ENCODE results near the gene DUSP9. TPM values are rescaled to one million over a fixed set of nuclear protein-coding genes. Genes with fewer than 3 reads are reported as not detected.
"Not testable (repeated sequence)": the region's sequence is repeated elsewhere in the genome, so short reads cannot be mapped to it uniquely, and the experiment has no call there.

Gene DUSP9
- total and polyA plus RNA-seq, 2 donors = 0.63 to 1.2 TPM

DNA sequence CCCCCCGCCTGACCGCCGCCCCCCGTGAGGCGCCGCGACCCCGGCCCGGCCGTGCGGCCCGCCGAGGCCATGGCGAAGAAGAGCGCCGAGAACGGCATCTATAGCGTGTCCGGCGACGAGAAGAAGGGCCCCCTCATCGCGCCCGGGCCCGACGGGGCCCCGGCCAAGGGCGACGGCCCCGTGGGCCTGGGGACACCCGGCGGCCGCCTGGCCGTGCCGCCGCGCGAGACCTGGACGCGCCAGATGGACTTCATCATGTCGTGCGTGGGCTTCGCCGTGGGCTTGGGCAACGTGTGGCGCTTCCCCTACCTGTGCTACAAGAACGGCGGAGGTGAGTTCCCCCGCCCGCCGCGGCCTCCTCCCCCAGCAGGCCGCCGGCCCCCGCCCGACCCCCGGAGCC lies 41.5 kb downstream of the DUSP9 start:
- peak overlapping the region; percentile 58 for H3K4me3 ChIP-seq (ENCODE audit: low read depth, low read length)
- DNase-seq (ENCODE audit: extremely low spot score) = no peak
- H3K27ac ChIP-seq (ENCODE audit: low read depth) = no peak overlapping the region
- WGBS = under 1% methylated on average over 53 of the region's 57 CpGs
- H3K4me1 ChIP-seq (ENCODE audit: insufficient read depth) = no peaks in the 10 kb centered on the region
- H3K36me3 ChIP-seq (ENCODE audit: insufficient read depth) = no peaks in the 10 kb centered on the region

DNA sequence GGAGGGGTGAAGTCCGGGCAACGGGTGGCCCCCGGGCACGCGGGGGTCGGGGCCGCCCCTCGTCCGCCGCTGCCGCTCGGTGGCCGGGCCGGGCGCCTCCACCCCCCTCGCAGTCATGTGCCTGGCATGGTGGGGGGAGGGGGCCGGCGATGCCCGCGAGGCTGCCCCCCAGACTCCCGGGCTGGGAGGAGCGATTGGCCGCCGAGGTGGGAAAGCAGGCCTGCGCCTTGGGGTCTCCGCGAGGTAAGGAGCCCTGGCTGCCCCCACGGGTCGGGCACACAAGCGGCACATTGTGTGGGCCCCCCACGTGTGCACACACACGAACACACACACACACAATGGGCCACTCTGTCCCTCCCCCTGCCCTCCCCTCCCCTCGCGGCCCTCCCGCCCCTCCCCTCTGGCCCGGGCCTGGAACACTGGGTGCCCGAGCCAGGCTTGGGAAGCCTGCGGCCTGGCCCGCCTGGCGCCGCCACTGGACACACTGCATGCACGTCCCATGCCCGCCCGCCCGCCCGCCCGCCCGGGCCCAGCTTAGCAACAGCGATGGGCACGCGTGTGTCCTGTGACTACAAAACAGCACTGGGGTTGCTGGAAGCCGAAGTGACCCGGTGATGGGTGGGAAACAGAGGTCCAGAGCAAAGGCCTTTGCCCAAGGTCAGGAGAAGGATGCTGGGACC lies 42.0 kb downstream of the DUSP9 start:
- 16% methylated on average over 52 of the region's 53 CpGs for whole genome bisulfite sequencing
- Histone ChIP-seq H3K4me1 (ENCODE audit: insufficient read depth) (no peaks in the 10 kb centered on the region), H3K36me3 (ENCODE audit: insufficient read depth) (no peaks in the 10 kb centered on the region), H3K4me3 (ENCODE audit: low read depth, low read length) (peak overlapping the region; percentile 58), H3K27ac (ENCODE audit: low read depth) (no peak overlapping the region)
- no peak for DNase-seq (ENCODE audit: extremely low spot score)

DNA sequence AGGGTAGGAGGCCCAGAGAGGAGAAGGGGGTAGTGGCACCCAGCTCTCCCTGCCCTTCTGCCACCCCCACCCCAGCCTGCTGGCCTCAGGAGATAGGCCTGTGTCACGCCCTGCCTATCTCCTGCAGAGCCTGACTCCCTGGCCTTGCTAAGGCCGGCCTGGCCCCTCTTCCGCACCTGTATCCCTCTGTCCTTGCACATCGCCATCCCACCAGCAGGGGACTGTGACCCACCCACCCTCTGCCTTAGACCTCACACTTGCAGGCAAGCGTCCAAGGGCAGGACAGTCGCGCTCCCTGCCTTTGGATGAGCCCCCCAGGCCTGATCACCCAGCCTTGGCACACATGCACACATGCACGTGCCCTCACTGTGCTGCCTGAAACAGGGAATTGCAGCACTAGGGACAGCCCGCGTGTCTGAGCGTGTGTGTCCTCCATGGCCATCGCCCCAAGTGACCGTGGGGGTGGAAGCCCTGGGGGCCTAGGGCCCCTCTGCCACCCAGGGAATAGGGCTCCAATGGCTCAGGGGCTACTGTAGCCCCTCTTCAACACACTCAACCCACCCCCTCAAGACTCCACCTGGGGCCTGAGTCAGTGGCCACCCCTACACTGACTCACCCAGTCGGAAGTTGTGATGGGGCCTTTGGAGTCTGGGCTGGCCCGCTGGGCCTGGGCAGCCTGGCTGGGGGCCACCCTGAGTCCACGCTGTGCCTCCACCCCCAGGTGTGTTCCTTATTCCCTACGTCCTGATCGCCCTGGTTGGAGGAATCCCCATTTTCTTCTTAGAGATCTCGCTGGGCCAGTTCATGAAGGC lies 42.9 kb downstream of the DUSP9 start:
- Histone ChIP-seq H3K27ac (ENCODE audit: low read depth) (no peak overlapping the region), H3K36me3 (ENCODE audit: insufficient read depth) (no peaks in the 10 kb centered on the region), H3K4me3 (ENCODE audit: low read depth, low read length) (no peak overlapping the region), H3K4me1 (ENCODE audit: insufficient read depth) (no peaks in the 10 kb centered on the region)
- no peak for DNase-seq (ENCODE audit: extremely low spot score)
- WGBS = 75% methylated on average over 19 of the region's 19 CpGs

DNA sequence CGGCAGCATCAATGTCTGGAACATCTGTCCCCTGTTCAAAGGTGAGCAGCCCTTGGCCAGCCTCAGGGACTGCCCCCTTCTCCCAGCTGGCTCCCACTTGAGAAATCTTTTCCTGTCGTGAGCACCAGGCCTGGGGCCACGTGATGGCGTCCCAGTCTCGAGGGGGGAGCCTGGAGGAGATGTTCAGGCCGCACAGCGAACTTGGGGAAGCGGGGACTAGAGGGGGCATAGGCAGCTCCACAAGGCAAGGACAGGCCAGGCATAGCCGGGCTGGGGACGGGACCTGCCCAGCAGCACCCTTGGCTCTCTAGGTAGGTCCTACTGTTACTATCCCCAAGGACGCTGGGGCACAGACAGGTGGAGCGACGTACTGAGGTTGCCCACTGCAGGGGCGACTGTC lies 43.5 kb downstream of the DUSP9 start:
- 90% methylated on average over 14 of the region's 14 CpGs for WGBS
- Histone ChIP-seq H3K27ac (ENCODE audit: low read depth) (no peak overlapping the region), H3K4me3 (ENCODE audit: low read depth, low read length) (no peak overlapping the region), H3K36me3 (ENCODE audit: insufficient read depth) (no peaks in the 10 kb centered on the region), H3K4me1 (ENCODE audit: insufficient read depth) (no peaks in the 10 kb centered on the region)
- no peak for DNase-seq (ENCODE audit: extremely low spot score)

- not testable (repeated sequence) for DNase-seq (ENCODE audit: extremely low spot score); H3K27ac ChIP-seq (ENCODE audit: low read depth)
- 84% methylated on average over 21 of the region's 21 CpGs for WGBS
Observed at GRCh38 chrX:153691032-153691827, 44.2 kb downstream of the DUSP9 start.

GRCh38 chrX:153692003-153692402 lies 45.0 kb downstream of the DUSP9 start:
- H3K27ac ChIP-seq (ENCODE audit: low read depth) = no peak overlapping the region

More at GRCh38 chrX:153691032-153691827, 44.2 kb downstream of the DUSP9 start:
- H3K4me1 ChIP-seq (ENCODE audit: insufficient read depth); H3K36me3 ChIP-seq (ENCODE audit: insufficient read depth); H3K4me3 ChIP-seq (ENCODE audit: low read depth, low read length): not testable (repeated sequence)

GRCh38 chrX:153692611-153693156 lies 45.7 kb downstream of the DUSP9 start:
- H3K36me3 ChIP-seq (ENCODE audit: insufficient read depth) = no peaks in the 10 kb centered on the region
- WGBS = 75% methylated on average over 24 of the region's 24 CpGs
- H3K4me3 ChIP-seq (ENCODE audit: low read depth, low read length) = no peak overlapping the region
- no peaks in the 10 kb centered on the region for H3K4me1 ChIP-seq (ENCODE audit: insufficient read depth)
- no peak for DNase-seq (ENCODE audit: extremely low spot score)
- no peak overlapping the region for H3K27ac ChIP-seq (ENCODE audit: low read depth)

More at GRCh38 chrX:153692003-153692402, 45.0 kb downstream of the DUSP9 start:
- Histone ChIP-seq H3K4me1 (ENCODE audit: insufficient read depth) (no peaks in the 10 kb centered on the region), H3K4me3 (ENCODE audit: low read depth, low read length) (no peak overlapping the region), H3K36me3 (ENCODE audit: insufficient read depth) (no peaks in the 10 kb centered on the region)
- WGBS = 88% methylated on average over 4 of the region's 4 CpGs
- DNase-seq (ENCODE audit: extremely low spot score) = no peak

- no peaks in the 10 kb centered on the region for H3K4me1 ChIP-seq (ENCODE audit: insufficient read depth)
- no peak overlapping the region for H3K4me3 ChIP-seq (ENCODE audit: low read depth, low read length)
- no peak overlapping the region for H3K27ac ChIP-seq (ENCODE audit: low read depth)
- no peaks in the 10 kb centered on the region for H3K36me3 ChIP-seq (ENCODE audit: insufficient read depth)
- WGBS = 75% methylated on average over 31 of the region's 31 CpGs
- no peak for DNase-seq (ENCODE audit: extremely low spot score)
Observed at GRCh38 chrX:153693216-153694086, 46.4 kb downstream of the DUSP9 start.

DNA sequence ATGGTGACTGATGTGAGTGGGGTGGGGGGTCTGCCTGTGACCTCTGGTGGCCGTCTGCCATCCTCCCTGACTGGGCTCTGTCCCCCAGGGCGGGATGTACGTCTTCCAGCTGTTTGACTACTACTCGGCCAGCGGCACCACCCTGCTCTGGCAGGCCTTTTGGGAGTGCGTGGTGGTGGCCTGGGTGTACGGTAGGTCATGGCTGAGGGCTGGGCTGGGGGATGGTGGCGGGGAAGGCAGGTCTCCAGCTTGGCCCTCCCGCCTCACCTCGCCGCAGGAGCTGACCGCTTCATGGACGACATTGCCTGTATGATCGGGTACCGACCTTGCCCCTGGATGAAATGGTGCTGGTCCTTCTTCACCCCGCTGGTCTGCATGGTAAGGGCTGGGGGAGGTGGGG lies 47.3 kb downstream of the DUSP9 start:
- H3K4me3 ChIP-seq (ENCODE audit: low read depth, low read length); H3K36me3 ChIP-seq (ENCODE audit: insufficient read depth); H3K27ac ChIP-seq (ENCODE audit: low read depth); DNase-seq (ENCODE audit: extremely low spot score); H3K4me1 ChIP-seq (ENCODE audit: insufficient read depth): not testable (repeated sequence)
- 82% methylated on average over 16 of the region's 16 CpGs for WGBS

GRCh38 chrX:153694687-153695270 lies 47.8 kb downstream of the DUSP9 start:
- no peaks in the 10 kb centered on the region for H3K36me3 ChIP-seq (ENCODE audit: insufficient read depth)
- H3K4me3 ChIP-seq (ENCODE audit: low read depth, low read length) = no peak overlapping the region
- 77% methylated on average over 23 of the region's 23 CpGs for WGBS
- no peak overlapping the region for H3K27ac ChIP-seq (ENCODE audit: low read depth)
- no peaks in the 10 kb centered on the region for H3K4me1 ChIP-seq (ENCODE audit: insufficient read depth)
- DNase-seq (ENCODE audit: extremely low spot score) = no peak

DNA sequence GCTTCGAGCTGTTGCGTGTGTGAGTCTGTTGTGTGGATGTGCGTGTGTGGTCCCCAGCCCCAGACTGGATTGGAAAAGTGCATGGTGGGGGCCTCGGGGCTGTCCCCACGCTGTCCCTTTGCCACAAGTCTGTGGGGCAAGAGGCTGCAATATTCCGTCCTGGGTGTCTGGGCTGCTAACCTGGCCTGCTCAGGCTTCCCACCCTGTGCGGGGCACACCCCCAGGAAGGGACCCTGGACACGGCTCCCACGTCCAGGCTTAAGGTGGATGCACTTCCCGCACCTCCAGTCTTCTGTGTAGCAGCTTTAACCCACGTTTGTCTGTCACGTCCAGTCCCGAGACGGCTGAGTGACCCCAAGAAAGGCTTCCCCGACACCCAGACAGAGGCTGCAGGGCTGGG lies 49.1 kb downstream of the DUSP9 start:
- no peak for DNase-seq (ENCODE audit: extremely low spot score)
- Histone ChIP-seq H3K27ac (ENCODE audit: low read depth) (no peak overlapping the region), H3K4me3 (ENCODE audit: low read depth, low read length) (no peak overlapping the region), H3K36me3 (ENCODE audit: insufficient read depth) (no peaks in the 10 kb centered on the region), H3K4me1 (ENCODE audit: insufficient read depth) (no peaks in the 10 kb centered on the region)
- WGBS = 88% methylated on average over 15 of the region's 15 CpGs

- not testable (repeated sequence) for H3K4me1 ChIP-seq (ENCODE audit: insufficient read depth); DNase-seq (ENCODE audit: extremely low spot score); H3K4me3 ChIP-seq (ENCODE audit: low read depth, low read length); H3K27ac ChIP-seq (ENCODE audit: low read depth); H3K36me3 ChIP-seq (ENCODE audit: insufficient read depth)
- WGBS = 70% methylated on average over 10 of the region's 10 CpGs
Observed at GRCh38 chrX:153696538-153696937, 49.5 kb downstream of the DUSP9 start.
